Middle frontal gyrus (tissue), 1 donor: ENCODE measurements around the gene DSG3.

Experiments
- DNase-seq: peaks from one replicate; pipeline ENCODE4 v3.0.0-alpha.2; 2015; ENCODE audit warnings: low spot score; ENCODE audit errors: extremely low spot score

DSG3 gene

DNA sequence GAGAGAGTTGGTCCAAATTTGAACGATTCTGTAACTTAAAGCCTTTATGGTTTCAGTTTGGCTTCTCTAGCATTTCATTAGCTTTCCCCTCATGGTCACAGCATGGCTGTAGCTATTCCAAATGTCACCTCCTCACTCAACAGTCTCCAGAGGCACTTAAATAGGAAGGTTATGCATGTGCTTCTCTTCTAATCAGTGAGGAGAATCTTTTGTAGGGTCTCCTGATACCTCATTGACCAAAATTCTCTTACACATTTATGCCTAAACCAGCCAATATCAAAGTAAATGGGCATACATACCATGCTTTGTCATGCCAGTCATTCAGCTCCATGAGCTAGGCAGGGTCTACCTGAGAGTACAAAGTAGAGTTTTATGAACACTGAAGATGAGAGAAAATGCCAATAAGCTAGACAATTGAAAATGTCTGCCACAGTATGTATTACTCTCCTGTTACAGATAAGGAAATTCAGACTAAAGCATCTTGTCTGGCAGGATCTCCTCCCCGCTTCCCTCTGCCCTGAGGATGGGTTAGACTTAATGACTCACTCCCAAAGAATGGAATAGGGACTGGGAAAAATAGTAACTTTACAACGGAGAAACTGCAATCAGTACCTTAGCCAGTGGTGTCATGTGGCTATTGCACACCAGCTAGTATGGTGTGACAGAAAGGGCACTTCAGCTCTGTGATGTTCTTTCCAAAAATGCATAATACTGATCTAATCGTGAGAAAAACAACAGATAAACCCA lies 65.8 kb downstream of the DSG3 start:
- DNase-seq: no peak

- DNase-seq: no peak
Measured at GRCh38 chr18:31516437-31516836, 68.9 kb downstream of the DSG3 start.

- no peak for DNase-seq
Measured at GRCh38 chr18:31526374-31526773, 78.8 kb downstream of the DSG3 start.
